ENCODE measurements around the gene EFNB2. TPM values are rescaled to one million over a fixed set of nuclear protein-coding genes. Genes with fewer than 3 reads are reported as not detected.

EFNB2 gene
- total RNA-seq, 4 donors from 2014 or later: 10.0 to 20.2 (median 17.5) TPM

- TF ChIP-seq CTCF (IDR thresholded peaks at IDR 0.05) (no peak), POLR2AphosphoS5 (IDR thresholded peaks at IDR 0.05) (no peak), POLR2A (IDR thresholded peaks at IDR 0.05; ENCODE audit: low read depth) (no peak), EP300 (IDR thresholded peaks at IDR 0.05) (no peak)
- no peak overlapping the region for H3K27ac ChIP-seq (replicated peaks in 1 of 4)
- H3K4me3 ChIP-seq: no peak overlapping the region
- 100% methylated on average over 2 of the region's 6 CpGs for WGBS
- H3K9me3 ChIP-seq: no peaks in the 10 kb centered on the region
- intact Hi-C loops (cut with DNase I): no loop called here
- H3K27me3 ChIP-seq: no peaks in the 10 kb centered on the region
- DNase-seq (ENCODE audit: extremely low spot score): no peak
- H3K4me1 ChIP-seq: peaks cover 11 to 31% (median 23%) of the 10 kb centered on the region in 4 donors
- no peaks in the 10 kb centered on the region for H3K36me3 ChIP-seq
Measured at GRCh38 chr13:106474912-106475311, 60.5 kb downstream of the EFNB2 start.

- TF ChIP-seq EP300 (IDR thresholded peaks at IDR 0.05): no peak
- Histone ChIP-seq H3K27me3 (no peaks in the 10 kb centered on the region), H3K4me1 (peaks cover 11 to 26% (median 20%) of the 10 kb centered on the region in 4 donors), H3K36me3 (no peaks in the 10 kb centered on the region), H3K4me3 (no peak overlapping the region), H3K27ac (replicated peaks in 1 of 4) (peak overlapping the region in 3 of 4 donors; percentile 59 to 70 (median 67)), H3K9me3 (no peaks in the 10 kb centered on the region)
- WGBS: 95% methylated on average over 9 of the region's 9 CpGs
- intact Hi-C loops (cut with DNase I): no loop called here
- DNase-seq (ENCODE audit: extremely low spot score): no peak
Measured at GRCh38 chr13:106473154-106473553, 62.3 kb downstream of the EFNB2 start.

GRCh38 chr13:106472621-106473020 is 62.8 kb downstream of the EFNB2 start:
- WGBS: 83% methylated on average over 4 of the region's 4 CpGs
- peak overlapping the region in 2 of 4 donors; percentile 31 to 35 for H3K4me3 ChIP-seq
- TF ChIP-seq POLR2AphosphoS5 (IDR thresholded peaks at IDR 0.05) (no peak), EP300 (IDR thresholded peaks at IDR 0.05) (no peak), CTCF (IDR thresholded peaks at IDR 0.05) (no peak), POLR2A (IDR thresholded peaks at IDR 0.05; ENCODE audit: low read depth) (no peak)
- H3K4me1 ChIP-seq: peaks cover 11 to 26% (median 17%) of the 10 kb centered on the region in 4 donors
- intact Hi-C loops (cut with DNase I): no loop called here
- peak overlapping the region in 3 of 4 donors; percentile 59 to 70 (median 67) for H3K27ac ChIP-seq (replicated peaks in 1 of 4)
- H3K9me3 ChIP-seq: no peaks in the 10 kb centered on the region
- H3K36me3 ChIP-seq: no peaks in the 10 kb centered on the region
- no peaks in the 10 kb centered on the region for H3K27me3 ChIP-seq
- no peak for DNase-seq (ENCODE audit: extremely low spot score)

GRCh38 chr13:106471957-106472543 is 63.4 kb downstream of the EFNB2 start:
- no peaks in the 10 kb centered on the region for H3K9me3 ChIP-seq
- DNase-seq (ENCODE audit: extremely low spot score): no peak
- TF ChIP-seq EP300 (IDR thresholded peaks at IDR 0.05) (no peak), CTCF (IDR thresholded peaks at IDR 0.05) (no peak), POLR2A (IDR thresholded peaks at IDR 0.05; ENCODE audit: low read depth) (no peak), POLR2AphosphoS5 (IDR thresholded peaks at IDR 0.05) (no peak)
- peaks cover 11 to 31% (median 17%) of the 10 kb centered on the region in 4 donors for H3K4me1 ChIP-seq
- H3K4me3 ChIP-seq: peak overlapping the region; percentile 28 to 38 (median 33)
- no peaks in the 10 kb centered on the region for H3K27me3 ChIP-seq
- WGBS: 28% methylated on average over 13 of the region's 16 CpGs
- intact Hi-C loops (cut with DNase I): no loop called here
- peak overlapping the region in 3 of 4 donors; percentile 59 to 70 (median 67) for H3K27ac ChIP-seq (replicated peaks in 1 of 4)
- no peaks in the 10 kb centered on the region for H3K36me3 ChIP-seq

GRCh38 chr13:106470576-106470975 is 64.9 kb downstream of the EFNB2 start:
- peaks cover 11 to 33% (median 17%) of the 10 kb centered on the region in 4 donors for H3K4me1 ChIP-seq
- no peaks in the 10 kb centered on the region for H3K9me3 ChIP-seq
- no peak for DNase-seq (ENCODE audit: extremely low spot score)
- H3K4me3 ChIP-seq: no peak overlapping the region
- H3K36me3 ChIP-seq: no peaks in the 10 kb centered on the region
- intact Hi-C loops (cut with DNase I): no loop called here
- 93% methylated on average over 6 of the region's 7 CpGs for WGBS
- TF ChIP-seq POLR2AphosphoS5 (IDR thresholded peaks at IDR 0.05) (no peak), POLR2A (IDR thresholded peaks at IDR 0.05; ENCODE audit: low read depth) (no peak), CTCF (IDR thresholded peaks at IDR 0.05) (no peak), EP300 (IDR thresholded peaks at IDR 0.05) (no peak)
- H3K27ac ChIP-seq (replicated peaks in 1 of 4): no peak overlapping the region
- H3K27me3 ChIP-seq: no peaks in the 10 kb centered on the region

Measured in esophagus muscularis mucosa (tissue), 4 donors.